Glomerular visceral epithelial cell (primary cell): ENCODE measurements around the gene FAM131A.
A peak's percentile ranks its signal among the peaks of the same experiment; 100 is the strongest.

Source experiments
- DNase-seq: peaks from one replicate; pipeline ENCODE4 v3.0.0-alpha.2; 2016; ENCODE audit errors: extremely low spot score

The FAM131A gene

DNA sequence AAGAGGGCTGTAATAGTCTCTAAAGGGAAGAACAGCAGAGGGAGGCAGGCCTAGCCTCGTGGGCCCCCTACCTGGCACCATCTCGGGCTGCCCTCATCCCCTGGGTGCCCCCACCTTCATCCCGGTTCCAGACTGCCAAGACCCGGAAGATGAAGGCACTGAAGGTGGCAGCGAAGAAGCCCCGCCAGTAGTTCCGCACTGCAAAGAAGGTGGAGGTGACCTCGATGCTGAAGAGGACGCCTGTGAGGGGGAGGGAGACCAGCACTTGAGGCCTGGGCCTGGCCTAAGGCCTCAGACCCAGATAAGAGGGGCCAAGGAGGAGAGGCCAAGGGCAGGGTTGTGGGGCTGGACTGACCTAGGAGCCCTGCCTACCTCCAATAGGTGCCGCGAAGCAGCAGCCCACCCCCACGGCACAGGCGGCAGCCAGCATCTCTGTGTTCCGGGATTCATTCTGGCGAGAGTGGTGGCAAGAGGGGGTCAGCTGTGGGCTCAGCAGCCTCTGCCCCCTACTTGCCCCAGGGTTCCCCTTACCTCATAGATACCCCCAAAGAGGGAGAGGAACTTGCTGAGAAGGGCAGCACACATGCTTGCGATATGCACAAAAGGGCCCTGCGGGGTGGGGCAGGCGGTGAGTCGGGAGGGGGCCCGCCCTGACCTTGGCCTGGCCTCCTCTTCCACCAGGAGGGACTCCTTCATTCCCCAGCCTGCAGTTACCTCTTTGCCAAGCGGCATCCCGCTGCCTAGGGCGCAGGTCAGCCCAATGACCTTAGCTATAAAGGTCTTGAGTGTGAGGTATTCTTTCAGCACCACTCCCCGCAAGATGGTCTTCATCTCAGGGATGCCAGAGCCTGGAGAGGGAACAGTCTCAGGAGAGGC is 20.1 kb downstream of the FAM131A start:
- DNase-seq, result no peak

DNA sequence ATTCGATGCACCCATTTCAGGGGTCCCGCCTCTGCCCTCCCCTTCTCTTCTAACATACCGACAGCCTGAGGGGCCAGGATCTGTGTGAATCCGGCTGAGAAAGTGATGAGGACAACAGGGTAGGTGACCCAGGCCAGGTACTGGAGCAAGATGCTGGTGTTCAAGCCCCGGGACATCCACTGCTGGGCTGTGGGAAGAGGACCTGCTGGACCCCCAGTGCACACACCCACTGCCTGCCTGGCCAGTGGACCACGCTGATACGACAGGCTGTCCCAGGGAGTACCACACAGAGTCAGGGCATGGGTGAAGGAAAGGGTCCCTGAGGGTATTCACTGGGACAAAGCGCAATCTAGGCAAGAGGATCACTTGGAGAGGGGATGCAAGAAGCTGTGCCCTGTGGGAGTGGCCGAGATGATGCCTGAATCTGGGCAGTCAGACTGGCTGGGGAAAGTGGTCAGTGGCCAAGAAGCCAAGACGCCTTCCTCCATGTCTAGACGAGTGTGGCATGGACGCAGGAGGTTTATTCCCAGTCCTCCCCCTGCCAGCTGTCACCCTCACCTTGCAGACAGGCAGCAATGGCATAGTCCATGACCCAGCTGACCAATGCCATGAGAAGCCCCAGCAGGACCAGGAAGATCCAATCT is 20.8 kb downstream of the FAM131A start:
- DNase-seq, result no peak

DNA sequence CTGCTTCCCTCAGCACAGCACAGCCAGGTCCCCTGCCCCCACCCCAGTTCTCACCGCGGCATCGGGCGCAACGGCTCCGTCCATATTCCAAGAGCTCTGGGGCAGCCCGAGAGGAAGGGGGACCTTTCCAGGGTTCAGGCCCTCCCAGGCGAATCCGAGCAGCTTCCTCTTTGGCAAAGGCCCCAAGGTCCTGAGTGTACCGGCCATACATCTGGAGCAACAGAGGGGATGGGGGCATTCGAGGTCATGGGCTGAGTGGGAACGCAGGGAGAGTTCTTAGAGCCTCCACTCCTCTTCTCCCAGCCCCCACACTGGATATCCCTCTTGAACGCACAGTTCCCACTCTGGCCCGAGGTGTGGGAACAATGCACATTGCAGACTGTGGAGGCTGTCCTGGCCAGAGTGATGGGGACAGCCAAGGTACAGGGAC is 21.5 kb downstream of the FAM131A start:
- DNase-seq, result no peak

DNA sequence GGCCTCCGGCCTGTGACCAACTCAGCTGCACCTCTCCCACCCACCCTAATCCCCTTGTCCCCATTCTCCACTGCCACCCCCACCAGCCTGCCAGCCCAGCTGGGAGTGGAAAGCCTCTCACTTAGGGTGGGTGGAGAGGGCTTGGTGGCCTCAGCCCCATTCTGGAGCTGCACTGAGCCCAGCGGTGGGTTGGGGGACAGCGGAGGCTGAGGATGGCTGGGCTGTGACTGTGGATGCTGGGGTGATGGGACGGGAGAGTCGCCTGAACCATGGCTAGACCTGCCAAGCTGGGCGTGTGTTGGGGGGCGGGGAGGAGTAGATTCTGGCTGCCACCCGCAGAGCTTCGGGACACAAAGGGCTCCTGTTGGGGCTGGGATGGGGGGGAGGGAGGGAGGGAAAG is 22.2 kb downstream of the FAM131A start:
- DNase-seq, result no peak

DNA sequence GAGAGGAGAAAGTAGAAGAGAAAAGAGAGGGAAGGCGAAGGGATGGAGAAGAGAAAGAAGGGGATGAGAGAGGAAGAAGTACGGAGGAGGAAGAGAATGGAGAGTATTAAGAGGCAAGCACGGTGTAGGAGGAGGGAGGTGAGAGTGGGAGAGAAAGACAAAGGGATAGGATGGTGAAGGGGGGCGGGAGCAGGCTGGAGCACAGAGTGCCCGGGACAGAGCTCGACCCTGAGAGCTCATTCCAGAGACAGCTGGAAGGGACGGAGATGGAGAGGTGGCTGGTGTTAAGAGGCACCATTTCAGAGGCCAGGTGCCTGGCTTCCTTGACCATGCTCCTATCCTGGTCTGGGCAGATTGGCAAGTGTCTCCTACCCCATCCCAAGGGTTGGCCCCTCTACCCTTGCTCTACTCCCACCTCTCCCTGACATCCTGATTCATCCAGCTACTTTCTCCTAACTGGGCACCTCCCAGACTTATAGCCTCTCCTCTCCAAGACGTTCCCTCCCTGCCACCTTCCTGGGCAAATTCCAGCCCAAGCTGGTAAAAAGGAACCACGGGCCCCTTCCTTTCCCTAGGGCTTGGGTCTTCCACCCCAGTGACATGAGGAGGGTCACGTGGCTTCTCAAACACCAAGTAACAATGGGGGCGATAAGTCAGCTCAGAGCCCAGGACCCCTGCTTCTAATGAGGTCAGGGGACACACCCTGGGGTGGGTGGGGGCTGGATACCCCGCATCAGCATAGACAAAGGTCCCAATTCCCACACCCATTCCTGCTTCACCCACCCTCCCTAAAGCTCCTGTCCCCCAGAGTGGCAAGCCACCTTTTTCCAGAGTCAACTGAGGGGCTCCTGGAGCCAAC is 22.9 kb downstream of the FAM131A start:
- no peak for DNase-seq

DNA sequence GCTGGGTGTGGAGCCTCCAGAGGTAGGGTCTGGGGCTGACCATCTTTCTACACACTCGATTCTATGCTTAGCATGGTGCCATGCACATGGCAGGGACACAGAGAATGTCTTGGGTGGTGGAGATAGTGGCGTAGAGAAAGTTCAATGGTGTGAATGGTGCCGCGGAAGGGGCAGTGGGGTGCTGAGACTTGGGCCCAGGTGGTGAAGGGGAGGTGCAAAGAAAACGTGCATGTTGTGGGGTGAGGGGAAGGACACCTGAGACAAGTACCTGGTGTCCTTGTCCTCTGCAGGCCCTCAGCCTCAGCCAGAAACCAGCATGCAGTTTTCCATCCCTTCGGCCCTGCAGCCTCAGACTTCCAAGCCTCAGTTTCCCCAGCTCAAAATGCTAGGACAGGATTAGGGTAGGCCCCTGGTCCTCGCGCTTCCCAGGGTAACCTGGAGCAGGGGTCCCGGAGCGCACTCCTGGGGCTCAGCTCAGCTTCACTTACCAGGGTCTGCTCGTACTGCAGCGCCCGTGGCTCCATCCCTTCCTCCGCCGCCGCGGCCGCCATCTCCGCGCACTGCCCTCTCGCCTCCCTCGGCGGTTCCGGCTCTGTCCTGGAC is 23.6 kb downstream of the FAM131A start:
- DNase-seq, result no peak

DNA sequence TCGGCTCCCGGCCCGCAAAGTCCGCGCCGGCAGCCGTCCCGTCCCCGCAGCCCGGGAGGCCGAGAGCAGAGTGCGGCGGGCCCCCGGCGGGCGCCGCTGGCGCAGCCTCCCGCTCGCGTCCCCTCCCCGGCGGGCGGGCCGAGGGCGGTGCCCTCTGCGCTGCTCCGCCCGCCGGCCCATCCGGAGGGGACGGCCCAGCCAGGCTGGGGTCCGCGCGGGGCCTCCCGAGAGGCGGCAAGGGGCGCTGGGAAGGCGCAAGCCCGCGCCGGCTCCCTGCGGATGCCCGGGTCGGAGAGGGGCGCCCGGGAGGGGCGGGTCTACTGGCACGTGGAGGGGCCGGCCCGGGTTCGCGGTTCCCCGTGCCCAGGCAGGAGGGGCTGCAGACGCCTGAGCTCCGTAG is 24.1 kb downstream of the FAM131A start, which contains the start of the genes CLCN2 and POLR2H:
TSS of gene CLCN2 (minus strand) at position 74 of the 400 bp plus-strand sequence. CDS start 126 bp downstream, outside the sequence.
TSS of gene POLR2H (plus strand) at position 179 of the 400 bp plus-strand sequence. CDS start 1,783 bp downstream, outside the sequence.
- peak; percentile 70 for DNase-seq

DNA sequence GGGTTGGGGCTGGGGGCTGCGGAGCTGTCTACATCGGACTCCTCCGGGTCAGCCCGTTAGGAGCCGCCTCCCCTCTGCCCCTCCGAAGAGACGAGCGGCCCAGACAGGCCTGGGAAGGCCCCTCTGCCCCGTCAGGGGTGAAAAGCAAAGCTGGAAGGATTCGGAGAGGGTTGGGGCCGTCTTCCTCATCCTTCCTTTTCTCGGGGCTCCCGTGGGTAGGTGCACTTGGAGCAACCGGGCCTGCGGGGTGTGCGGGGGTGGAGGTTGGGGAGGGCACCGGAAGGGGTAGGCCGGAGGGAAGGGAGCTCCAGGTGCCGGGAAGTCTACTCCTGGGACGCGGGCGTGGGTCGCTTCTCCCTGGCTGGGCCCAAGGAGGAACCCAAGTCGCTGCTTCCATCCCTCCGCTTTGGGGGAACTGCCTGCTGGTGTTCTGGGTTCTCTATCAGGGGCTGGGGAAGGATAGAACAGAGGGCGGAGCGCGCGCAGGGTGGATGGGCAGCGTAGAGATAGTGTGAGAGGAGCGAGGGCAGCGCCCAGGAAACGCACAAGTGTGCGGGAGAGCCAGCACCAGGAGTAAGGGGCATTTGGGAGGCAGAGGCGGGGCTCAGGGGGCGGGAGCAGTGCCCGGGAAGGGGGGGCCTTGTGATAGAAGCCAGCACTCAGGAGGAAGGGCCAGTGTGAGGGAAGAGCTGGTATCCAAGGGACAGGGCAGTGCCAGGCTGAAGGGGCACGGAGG is 24.7 kb downstream of the FAM131A start:
- peak; percentile 73 for DNase-seq

DNA sequence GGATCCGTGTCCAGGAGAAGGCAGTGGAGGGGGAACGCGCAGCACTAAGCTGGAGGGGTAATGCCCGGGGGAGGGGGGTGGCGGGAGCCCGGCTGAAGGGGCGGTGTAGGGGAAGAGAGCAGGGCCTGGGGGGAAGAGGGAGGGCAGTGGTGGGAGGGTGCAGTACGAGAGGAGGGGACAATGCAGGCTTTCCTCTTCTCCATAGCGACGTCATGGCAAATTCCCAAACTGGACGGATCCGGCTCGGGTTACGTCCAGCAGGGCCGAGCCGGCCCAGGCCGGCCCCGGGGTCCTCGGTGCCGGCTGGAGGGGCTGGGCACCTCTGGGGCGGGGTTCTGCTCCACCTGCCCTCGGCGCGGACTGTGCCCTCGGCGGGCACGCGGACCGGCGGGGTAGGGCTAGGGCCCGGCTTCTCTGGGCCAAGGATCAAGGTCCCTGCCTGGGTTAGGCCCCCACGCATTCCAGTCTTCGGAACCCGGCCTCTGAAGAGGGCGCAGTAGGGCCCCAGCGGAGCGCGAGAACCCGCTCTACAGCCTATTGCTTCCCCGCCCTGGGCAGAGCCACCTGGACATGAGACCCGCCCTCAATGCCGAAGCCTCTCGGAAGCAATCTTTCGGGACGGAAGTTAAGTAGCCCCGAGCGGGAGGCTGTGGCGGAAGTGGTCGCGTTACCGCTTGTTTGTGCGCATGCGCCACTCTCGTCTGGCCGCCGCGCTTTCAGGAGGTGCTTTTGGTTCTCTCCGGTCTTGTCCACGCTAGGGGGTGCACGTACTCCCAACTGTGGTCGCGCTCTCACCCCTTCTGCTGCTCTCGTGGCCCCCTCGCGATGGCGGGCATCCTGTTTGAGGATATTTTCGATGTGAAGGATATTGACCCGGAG is 25.5 kb downstream of the FAM131A start:
- DNase-seq, result peak; percentile 98

DNA sequence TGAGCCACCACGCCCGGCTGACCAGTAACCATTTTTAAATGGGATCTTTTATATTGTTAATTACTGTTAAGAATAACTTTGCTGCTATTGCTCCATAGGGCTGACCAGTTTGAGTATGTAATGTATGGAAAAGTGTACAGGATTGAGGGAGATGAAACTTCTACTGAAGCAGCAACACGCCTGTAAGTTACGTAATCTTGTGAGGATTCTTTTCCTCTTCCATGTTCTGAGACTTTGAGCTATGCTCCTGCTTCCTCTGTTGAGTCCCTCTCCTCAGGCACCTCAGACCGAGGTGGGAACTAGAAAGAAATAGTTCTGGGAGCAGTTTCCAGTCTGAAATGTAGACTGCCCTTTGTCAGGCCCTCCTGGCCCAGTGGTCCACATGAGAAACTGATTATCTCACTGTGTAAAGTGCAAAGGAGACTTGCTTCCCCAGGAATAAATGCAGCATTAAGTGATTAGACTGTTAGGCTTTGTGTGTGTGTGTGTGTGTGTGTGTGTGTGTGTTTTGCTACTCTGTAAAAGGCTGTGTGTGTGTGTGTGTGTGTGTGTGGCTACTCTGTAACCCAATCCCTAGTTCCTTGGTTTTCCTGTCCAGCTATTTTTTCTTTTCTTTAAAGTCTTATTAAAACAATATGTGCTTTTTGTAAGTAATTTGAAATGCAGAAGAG is 29.4 kb downstream of the FAM131A start:
- no peak for DNase-seq

DNA sequence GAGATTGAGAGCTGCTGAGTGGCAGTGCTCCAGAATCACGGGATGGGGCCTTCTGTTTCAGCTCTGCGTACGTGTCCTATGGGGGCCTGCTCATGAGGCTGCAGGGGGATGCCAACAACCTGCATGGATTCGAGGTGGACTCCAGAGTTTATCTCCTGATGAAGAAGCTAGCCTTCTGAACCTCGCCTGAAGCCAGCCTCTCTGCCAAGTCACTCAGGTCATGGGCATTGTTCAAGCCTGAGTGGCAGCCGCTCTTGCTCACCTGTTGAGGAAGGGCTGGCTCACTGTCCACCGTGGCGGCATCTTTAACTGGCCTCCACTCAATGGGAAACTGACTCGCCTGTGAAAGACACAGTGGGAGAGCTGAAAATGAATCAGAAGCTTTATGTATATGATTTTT is 30.7 kb downstream of the FAM131A start:
- no peak for DNase-seq

DNA sequence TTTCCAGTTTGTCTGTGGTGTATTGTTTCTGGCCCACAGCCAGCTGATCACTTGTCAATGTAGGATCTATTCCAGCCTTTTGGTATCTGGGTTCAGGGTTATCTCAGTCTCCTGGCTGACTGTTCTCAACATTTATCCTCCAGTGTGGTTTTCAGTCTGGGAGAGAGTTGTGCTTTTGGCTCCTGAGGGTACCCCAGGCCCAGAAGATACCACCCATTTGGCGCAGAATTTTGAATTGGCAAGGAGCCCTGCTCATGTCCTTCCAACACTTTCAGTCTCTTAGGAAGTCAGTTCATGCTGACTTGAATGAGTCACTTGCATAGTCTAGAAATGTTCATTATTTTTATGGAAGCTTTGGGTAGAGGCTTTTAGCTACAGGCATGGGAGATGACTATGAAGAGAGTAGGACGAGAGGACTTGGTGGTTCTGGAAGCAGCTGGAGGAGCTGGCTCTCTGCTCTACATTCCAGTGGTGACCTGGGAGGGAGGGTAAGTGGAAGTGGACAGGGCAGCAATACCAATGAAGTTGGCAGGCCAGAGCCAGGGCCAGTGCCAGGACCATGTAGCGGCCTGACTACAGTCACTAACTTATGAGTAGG is 31.3 kb downstream of the FAM131A start:
- DNase-seq, result no peak

DNA sequence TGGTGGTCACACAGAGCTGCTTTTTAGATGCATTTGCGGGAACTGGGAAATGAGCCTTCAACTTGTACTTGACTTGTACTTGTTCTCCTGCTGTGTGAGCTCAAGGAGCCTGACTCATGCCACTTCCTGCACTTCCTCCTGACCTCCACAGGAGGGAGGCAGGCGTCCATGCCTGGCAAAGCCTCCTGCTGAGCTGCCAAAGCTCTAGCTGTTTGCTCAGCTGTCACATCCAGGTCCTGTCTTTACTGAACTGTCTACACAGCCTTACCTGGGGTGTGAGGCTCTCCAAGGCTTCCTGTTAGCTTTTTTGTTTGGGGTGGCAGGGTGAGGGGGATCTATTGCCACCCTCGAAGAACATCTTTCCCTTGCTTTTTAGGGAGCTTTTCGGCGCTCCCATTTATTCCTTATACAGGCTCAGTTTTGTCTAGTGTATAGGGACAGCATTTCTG is 34.2 kb downstream of the FAM131A start:
- peak; percentile 86 for DNase-seq

DNA sequence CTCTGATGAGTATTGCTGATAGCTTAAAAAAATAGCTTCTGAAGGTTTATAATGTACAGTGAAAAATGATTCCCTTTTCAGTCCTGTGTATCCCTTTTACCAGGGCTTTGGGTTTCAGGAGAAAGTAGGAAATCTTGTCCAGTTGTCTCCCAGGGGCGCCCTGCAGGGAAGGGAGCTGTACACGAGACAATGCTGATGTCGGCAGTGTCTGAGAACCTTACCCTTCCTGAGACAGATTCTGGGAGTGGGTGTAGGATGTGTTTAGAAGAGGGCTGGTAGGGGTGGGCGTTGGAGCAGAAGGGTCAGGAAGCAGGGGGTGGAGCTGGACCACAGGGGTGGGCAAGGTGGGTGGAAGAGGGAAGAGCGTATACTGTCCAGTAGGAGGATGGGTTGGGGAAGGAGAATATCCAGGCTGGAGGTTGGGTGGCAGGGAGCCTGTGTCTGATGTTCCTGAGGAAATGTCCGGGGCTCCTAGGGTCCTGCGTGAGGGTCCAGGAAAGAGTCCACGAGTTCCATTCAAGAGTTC is 35.0 kb downstream of the FAM131A start:
- no peak for DNase-seq

DNA sequence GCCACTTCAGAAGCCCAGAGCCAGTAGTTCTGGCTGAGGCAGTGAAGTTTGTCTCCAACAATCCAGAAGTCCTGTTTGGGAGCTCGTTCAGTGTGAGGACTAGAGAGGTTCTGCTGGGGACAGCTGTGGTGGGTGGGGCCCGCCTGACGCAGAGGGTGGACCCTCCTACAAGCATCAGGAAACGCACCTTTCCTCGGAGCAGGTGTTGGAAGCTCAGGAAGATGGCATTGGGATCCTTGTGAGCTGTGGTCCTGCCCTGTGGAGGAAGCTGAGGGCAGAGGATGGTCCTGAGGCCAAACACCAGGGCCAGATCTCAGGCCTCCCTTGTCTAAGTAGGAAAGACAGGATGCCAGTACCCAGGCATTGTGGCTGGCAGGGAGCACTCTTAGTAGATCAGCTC is 35.5 kb downstream of the FAM131A start:
- no peak for DNase-seq

DNA sequence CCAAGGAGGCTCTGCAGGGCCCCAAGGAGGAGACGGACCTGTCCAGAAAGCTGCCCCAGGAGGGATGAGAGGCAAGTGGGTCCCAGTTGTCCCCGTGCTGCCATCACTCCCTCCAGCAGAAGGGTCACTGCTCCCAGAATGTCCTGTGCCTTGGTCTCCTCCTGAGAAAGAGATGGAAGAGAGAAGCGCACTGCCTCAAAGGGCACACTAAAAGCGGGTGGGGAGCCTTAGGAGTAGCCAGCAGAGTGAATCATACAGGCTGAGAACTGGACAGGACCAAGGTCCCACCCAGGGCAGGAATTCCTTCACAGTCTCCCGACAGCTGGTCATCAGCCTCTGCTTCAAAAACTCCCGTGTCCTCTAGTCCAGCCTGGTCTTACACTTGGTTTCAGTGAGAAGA is 36.0 kb downstream of the FAM131A start:
- no peak for DNase-seq

DNA sequence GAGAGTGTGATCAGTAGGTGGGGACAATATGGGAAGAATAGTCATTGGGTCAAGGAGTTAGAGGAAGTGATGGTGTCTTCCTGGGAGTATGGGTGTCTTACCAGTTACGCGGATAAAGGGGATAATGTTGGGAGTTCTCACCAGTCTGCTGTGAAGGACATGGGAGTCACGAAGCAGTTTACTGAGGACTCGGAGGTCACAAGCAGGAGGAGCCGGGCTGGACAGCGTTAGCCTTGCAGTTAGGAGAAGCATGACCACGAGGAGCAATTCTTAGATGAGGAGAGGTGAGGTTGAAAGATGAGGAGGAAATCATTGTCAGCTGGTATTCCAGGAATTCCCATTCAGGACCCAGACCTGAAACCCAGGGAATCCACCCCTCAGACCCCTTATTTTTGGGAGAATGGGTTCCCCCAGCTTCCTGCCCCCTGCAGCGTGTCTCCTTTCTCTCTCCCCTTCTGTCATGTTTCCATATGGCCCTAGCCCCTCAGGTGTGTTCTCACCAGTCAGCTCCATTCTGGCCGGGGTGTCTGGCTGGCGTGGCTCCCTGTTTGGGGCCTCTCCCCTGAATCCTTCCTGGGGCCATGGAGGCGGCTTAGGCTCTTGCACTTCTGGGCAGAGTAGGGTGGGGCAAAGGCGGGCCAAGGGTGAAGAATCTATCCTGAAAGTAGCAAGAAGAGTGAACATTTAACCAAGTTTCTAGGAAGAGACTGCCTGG is 38.5 kb downstream of the FAM131A start:
- no peak for DNase-seq

DNA sequence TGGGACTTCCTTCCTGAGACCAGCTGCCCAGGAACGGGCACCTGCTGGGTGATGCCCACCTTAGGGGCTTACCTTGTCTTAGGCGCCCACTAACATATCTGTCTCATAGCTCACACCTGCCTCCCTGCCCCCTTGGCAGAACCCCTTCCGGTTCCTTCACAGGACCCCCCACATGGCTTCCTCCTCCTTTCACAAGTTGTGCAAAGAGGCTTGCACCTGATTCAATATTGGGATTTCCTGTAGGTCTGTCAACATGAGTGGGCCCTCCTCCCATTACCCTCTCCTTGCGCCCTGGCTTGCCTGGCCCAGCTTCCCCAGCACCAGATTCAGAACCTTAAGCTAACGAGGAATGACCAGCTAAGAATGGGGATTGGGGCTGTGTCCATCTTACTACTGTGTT is 40.0 kb downstream of the FAM131A start:
- DNase-seq, result no peak
